Lower leg skin (tissue), 4 donors: ENCODE data around the gene ZFP62. TPM values are rescaled to one million over a fixed set of nuclear protein-coding genes. Genes with fewer than 3 reads are reported as not detected.

Source experiments
- DNase-seq, 2 donors: peaks; one replicate each; pipeline ENCODE4 v3.0.0-alpha.2; 2019; ENCODE audit warnings: low spot score in 2 of 2
- H3K4me3 ChIP-seq: fragments of 200-600 bp; sonication (generic); 2 replicates; pipeline ENCODE4 v1.5.1; 2017; ENCODE audit warnings: mild to moderate bottlenecking, low read depth; ENCODE audit not compliant: poor library complexity, severe bottlenecking
- CTCF ChIP-seq, 3 donors: fragments of 450-650 bp; IDR thresholded peaks; one replicate each; pipeline ENCODE4 v1.5.1; 2016; ENCODE audit warnings: antibody characterized with exemption in 3 of 3, mild to moderate bottlenecking in 3 of 3, moderate library complexity in 2 of 3
- POLR2A ChIP-seq, 2 donors: fragments of 450-650 bp; IDR thresholded peaks; one replicate each; pipeline ENCODE4 v1.6.1; 2016 to 2017; ENCODE audit warnings: antibody characterized with exemption in 2 of 2, mild to moderate bottlenecking in 1 of 2, moderate library complexity in 1 of 2
- WGBS, 2 donors: methylation state at CpG; one replicate each; pipeline ENCODE4 v1.1.5; 2018; 5-methylcytosine and 5-hydroxymethylcytosine counted together
- intact Hi-C: fragments of 100-400 bp; cut with DNase I; formaldehyde crosslinking; loops from one replicate; pipeline ENCODE4 v1.15.0; 2023; ENCODE audit warnings: low total_unique reads
- total RNA-seq, 4 donors: library from RNA; depleted of rRNA; stranded (reverse); fragments of >200 nt; gene quantifications; one replicate each; pipeline ENCODE4 v1.1.0, GENCODE V29; 2016

Gene ZFP62
- total RNA-seq, 4 donors from 2014 or later, result 14.5 to 35.8 (median 31.1) TPM

- no peak for TF ChIP-seq CTCF (IDR thresholded peaks at IDR 0.05)
- TF ChIP-seq POLR2A (IDR thresholded peaks at IDR 0.05), result no peak
- no peak for DNase-seq
- WGBS, 2 donors, result 39 to 44% methylated on average over 10 of the region's 10 CpGs
- intact Hi-C loops, result no loop called here
- no peak overlapping the region for H3K4me3 ChIP-seq
Observed at GRCh38 chr5:180824630-180825476, 36.2 kb downstream of the ZFP62 start.

GRCh38 chr5:180823940-180824629 is 37.0 kb downstream of the ZFP62 start:
- TF ChIP-seq POLR2A (IDR thresholded peaks at IDR 0.05) (no peak), CTCF (IDR thresholded peaks at IDR 0.05) (no peak)
- no peak for DNase-seq
- intact Hi-C loops, result no loop called here
- 51 to 70% methylated on average over 6 of the region's 6 CpGs for WGBS, 2 donors
- H3K4me3 ChIP-seq, result no peak overlapping the region

- no peak overlapping the region for H3K4me3 ChIP-seq
- WGBS, 2 donors, result 72 to 76% methylated on average over 7 of the region's 7 CpGs
- intact Hi-C loops, result no loop called here
- DNase-seq, result peak in 1 of 2 donors; percentile 79
- TF ChIP-seq CTCF (IDR thresholded peaks at IDR 0.05) (no peak), POLR2A (IDR thresholded peaks at IDR 0.05) (no peak)
Observed at GRCh38 chr5:180823346-180823745, 37.7 kb downstream of the ZFP62 start.

GRCh38 chr5:180821538-180821937 is 39.5 kb downstream of the ZFP62 start:
- intact Hi-C loops, result no loop called here
- WGBS, 2 donors, result 92 to 93% methylated on average over 4 of the region's 4 CpGs
- no peak for TF ChIP-seq CTCF (IDR thresholded peaks at IDR 0.05)
- no peak for TF ChIP-seq POLR2A (IDR thresholded peaks at IDR 0.05)
- DNase-seq, result no peak
- no peak overlapping the region for H3K4me3 ChIP-seq

- intact Hi-C loops, result no loop called here
- H3K4me3 ChIP-seq, result no peak overlapping the region
- no peak for TF ChIP-seq POLR2A (IDR thresholded peaks at IDR 0.05)
- no peak for TF ChIP-seq CTCF (IDR thresholded peaks at IDR 0.05)
- peak in 1 of 2 donors; percentile 52 for DNase-seq
- WGBS, 2 donors, result 54 to 68% methylated on average over 3 of the region's 3 CpGs
Observed at GRCh38 chr5:180820788-180821321, 40.2 kb downstream of the ZFP62 start.
